H9 (cell line): ENCODE results near the gene USH2A. TPM values are rescaled to one million over a fixed set of nuclear protein-coding genes. Genes with fewer than 3 reads are reported as not detected.

Experiments used
- DNase-seq: peaks from one replicate; pipeline ENCODE4 v3.0.0-alpha.2; 2017
- H2AFZ ChIP-seq: one replicate; pipeline ENCODE4 v1.6.1; 2013; ENCODE audit warnings: mild to moderate bottlenecking, low read length, control low read depth, moderate library complexity
- H2AK5ac ChIP-seq: 2 replicates; pipeline ENCODE4 v1.6.1; 2013; ENCODE audit warnings: low read length, control low read depth, mixed read lengths; ENCODE audit not compliant: insufficient read length
- H2BK120ac ChIP-seq: one replicate; pipeline ENCODE4 v1.6.1; 2013; ENCODE audit warnings: low read depth, mild to moderate bottlenecking, low read length, control low read depth, inconsistent platforms; ENCODE audit not compliant: poor library complexity, severe bottlenecking
- H2BK12ac ChIP-seq: 2 replicates; pipeline ENCODE4 v1.6.1; 2013; ENCODE audit warnings: low read length, control low read depth, mixed read lengths, low read depth; ENCODE audit not compliant: insufficient read length
- H2BK15ac ChIP-seq: 2 replicates; pipeline ENCODE4 v1.6.1; 2013; ENCODE audit warnings: low read depth, low read length, control low read depth
- H2BK20ac ChIP-seq: one replicate; pipeline ENCODE4 v1.6.1; 2013; ENCODE audit warnings: low read depth, mild to moderate bottlenecking, low read length, control low read depth, inconsistent platforms; ENCODE audit not compliant: poor library complexity, severe bottlenecking
- H2BK5ac ChIP-seq: 2 replicates; pipeline ENCODE4 v1.6.1; 2013; ENCODE audit warnings: low read length, control low read depth, mixed read lengths; ENCODE audit not compliant: insufficient read length
- H3K14ac ChIP-seq: 2 replicates; pipeline ENCODE4 v1.6.1; 2013; ENCODE audit warnings: low read length, control low read depth; ENCODE audit not compliant: insufficient read depth
- H3K18ac ChIP-seq: 2 replicates; pipeline ENCODE4 v1.6.1; 2013; ENCODE audit warnings: low read depth, mild to moderate bottlenecking, mixed read lengths, low read length, control low read depth; ENCODE audit not compliant: insufficient read length
- H3K23ac ChIP-seq: 2 replicates; pipeline ENCODE4 v1.6.1; 2013; ENCODE audit warnings: low read length, control low read depth, mixed read lengths, low read depth; ENCODE audit not compliant: insufficient read length
- H3K23me2 ChIP-seq: 2 replicates; pipeline ENCODE4 v1.6.1; 2013; ENCODE audit warnings: low read depth, mild to moderate bottlenecking, mixed read lengths, low read length, control low read depth; ENCODE audit not compliant: insufficient read length, poor library complexity, severe bottlenecking
- H3K27ac ChIP-seq: 2 replicates; pipeline ENCODE4 v1.5.1; 2013; ENCODE audit warnings: low read length, control low read depth, mixed read lengths, low read depth; ENCODE audit not compliant: insufficient read length
- H3K27me3 ChIP-seq: 2 replicates; pipeline ENCODE4 v1.6.1; 2013; ENCODE audit warnings: low read length, control low read depth, inconsistent platforms; ENCODE audit not compliant: insufficient read depth
- H3K4ac ChIP-seq: 2 replicates; pipeline ENCODE4 v1.6.1; 2013; ENCODE audit warnings: low read depth, mild to moderate bottlenecking, control low read depth, inconsistent platforms, low read length, moderate library complexity
- H3K4me1 ChIP-seq: 2 replicates; pipeline ENCODE4 v1.6.1; 2013; ENCODE audit warnings: low read length, control low read depth, inconsistent platforms; ENCODE audit not compliant: insufficient read depth
- H3K4me2 ChIP-seq: 2 replicates; pipeline ENCODE4 v1.6.1; 2013; ENCODE audit warnings: low read length, control low read depth, mixed read lengths; ENCODE audit not compliant: insufficient read length, insufficient read depth
- H3K56ac ChIP-seq: 2 replicates; pipeline ENCODE4 v1.6.1; 2013; ENCODE audit warnings: low read depth, mild to moderate bottlenecking, mixed read lengths, low read length, control low read depth; ENCODE audit not compliant: insufficient read length
- H3K79me1 ChIP-seq: 2 replicates; pipeline ENCODE4 v1.6.1; 2013; ENCODE audit warnings: low read depth, mild to moderate bottlenecking, moderate library complexity, low read length, control low read depth, inconsistent platforms; ENCODE audit not compliant: insufficient read depth, poor library complexity, severe bottlenecking
- H3K79me2 ChIP-seq: 2 replicates; pipeline ENCODE4 v1.6.1; 2013; ENCODE audit warnings: low read length, control low read depth, inconsistent platforms; ENCODE audit not compliant: insufficient read depth
- H3K9ac ChIP-seq: 2 replicates; pipeline ENCODE4 v1.6.1; 2013; ENCODE audit warnings: low read length, control low read depth, mixed read lengths; ENCODE audit not compliant: insufficient read length; ENCODE audit errors: extremely low read depth
- H3K9me3 ChIP-seq: one replicate; pipeline ENCODE4 v1.6.1; 2013; ENCODE audit warnings: low read depth, low read length, inconsistent platforms; ENCODE audit not compliant: control insufficient read depth
- H3T11ph ChIP-seq: one replicate; pipeline ENCODE4 v1.6.1; 2013; ENCODE audit warnings: mild to moderate bottlenecking, low read length, control low read depth, inconsistent platforms
- H4K20me1 ChIP-seq: one replicate; pipeline ENCODE4 v1.6.1; 2013; ENCODE audit not compliant: control insufficient read depth, insufficient read length, insufficient read depth
- H4K5ac ChIP-seq: 2 replicates; pipeline ENCODE4 v1.6.1; 2013; ENCODE audit warnings: low read depth, mild to moderate bottlenecking, mixed read lengths, low read length, control low read depth; ENCODE audit not compliant: insufficient read length
- H4K8ac ChIP-seq: replicated peaks from 2 replicates; pipeline ENCODE4 v1.6.1; 2013; ENCODE audit warnings: low read length, control low read depth, mixed read lengths, low read depth; ENCODE audit not compliant: insufficient read length
- H4K91ac ChIP-seq: 2 replicates; pipeline ENCODE4 v1.6.1; 2013; ENCODE audit warnings: low read depth, mild to moderate bottlenecking, moderate library complexity, mixed read lengths, low read length, control low read depth; ENCODE audit not compliant: insufficient read length
- H3K27ac Mint-ChIP-seq, 3 experiments: 2 replicates in 2 of 3; 3 replicates in 1 of 3; pipeline ENCODE4 v1.8.0; 2020 to 2021; ENCODE audit warnings: mixed read lengths in 3 of 3, mild to moderate bottlenecking in 1 of 3, moderate library complexity in 1 of 3
- H3K27me3 Mint-ChIP-seq: 2 replicates; pipeline ENCODE4 v1.8.0; 2021; ENCODE audit warnings: low read depth, mild to moderate bottlenecking, moderate library complexity, mixed read lengths
- H3K36me3 Mint-ChIP-seq, 3 experiments: 2 replicates in 2 of 3; 3 replicates in 1 of 3; pipeline ENCODE4 v1.8.0; 2020 to 2021; ENCODE audit warnings: low read depth in 3 of 3, mixed read lengths in 3 of 3; ENCODE audit not compliant: insufficient read depth in 1 of 3
- H3K4me1 Mint-ChIP-seq, 2 experiments: 2 replicates each; pipeline ENCODE4 v1.8.0; 2020; ENCODE audit warnings: mixed read lengths in 2 of 2
- H3K4me3 Mint-ChIP-seq, 2 experiments: 2 replicates in 1 of 2; 3 replicates in 1 of 2; pipeline ENCODE4 v1.8.0; 2020 to 2021; ENCODE audit warnings: mild to moderate bottlenecking in 2 of 2, mixed read lengths in 2 of 2, moderate library complexity in 1 of 2
- H3K9me3 Mint-ChIP-seq, 2 experiments: 2 replicates in 1 of 2; 3 replicates in 1 of 2; pipeline ENCODE4 v1.8.0; 2020; ENCODE audit warnings: mild to moderate bottlenecking in 2 of 2, mixed read lengths in 2 of 2, moderate library complexity in 1 of 2
- total RNA-seq: library from RNA; stranded (reverse); gene quantifications from 2 replicates; pipeline ENCODE4 v1.2.1, GENCODE V29; 2021
- TF ChIP-seq, protein P1 (sequence below): fragments of 200-600 bp; sonication (generic); conservative IDR thresholded peaks from 3 replicates; pipeline ENCODE4 v1.8.0; 2021; ENCODE audit warnings: antibody characterized with exemption, mild to moderate bottlenecking

Gene USH2A
- total RNA-seq, 1 experiment from 2014 or later: 0.11 TPM

DNA sequence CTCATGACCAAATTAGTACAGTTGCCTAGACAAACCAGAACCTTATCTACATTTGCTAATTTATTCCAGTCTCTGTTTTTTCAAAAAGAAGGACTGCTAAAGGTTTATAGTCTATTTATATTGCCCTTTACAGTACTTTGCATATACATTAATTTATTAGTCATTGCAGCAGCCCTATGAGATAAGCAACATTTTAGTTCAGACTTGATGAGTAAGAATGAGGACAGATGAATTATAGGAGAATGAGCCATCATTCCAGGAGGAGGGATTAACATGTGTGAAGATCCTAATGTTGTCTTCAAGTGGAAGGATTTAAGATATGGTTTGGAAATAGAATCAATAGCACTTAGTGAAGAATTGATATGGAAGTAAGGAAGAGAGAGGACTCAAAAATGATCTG is 703.7 kb downstream of the USH2A start:
- Histone ChIP-seq H3K23ac (no peak overlapping the region), H3K4ac (no peak overlapping the region), H3K23me2 (no peaks in the 10 kb centered on the region), H3K9ac (no peak overlapping the region), H2BK15ac (no peak overlapping the region), H2BK120ac (no peak overlapping the region), H3K27me3 (no peaks in the 10 kb centered on the region), H4K5ac (no peak overlapping the region), H2AK5ac (no peak overlapping the region), H4K91ac (no peak overlapping the region), H3K27ac (no peak overlapping the region), H3K18ac (no peak overlapping the region), H2AFZ (no peak overlapping the region), H3K79me2 (no peaks in the 10 kb centered on the region), H4K8ac (no peak overlapping the region), H3T11ph (no peak overlapping the region), H3K4me1 (no peaks in the 10 kb centered on the region), H2BK12ac (no peak overlapping the region), H3K56ac (no peak overlapping the region), H3K4me2 (no peak overlapping the region), H3K9me3 (no peaks in the 10 kb centered on the region), H2BK20ac (no peak overlapping the region), H3K79me1 (no peaks in the 10 kb centered on the region), H3K14ac (no peak overlapping the region), H4K20me1 (no peaks in the 10 kb centered on the region), H2BK5ac (no peak overlapping the region)
- DNase-seq: no peak
- Mint-ChIP-seq H3K4me3 (no peak overlapping the region), H3K36me3 (no peaks in the 10 kb centered on the region), H3K27ac (no peak overlapping the region), H3K9me3 (no peaks in the 10 kb centered on the region), H3K27me3 (no peaks in the 10 kb centered on the region), H3K4me1 (no peaks in the 10 kb centered on the region)
- TF ChIP-seq, protein P1, sequence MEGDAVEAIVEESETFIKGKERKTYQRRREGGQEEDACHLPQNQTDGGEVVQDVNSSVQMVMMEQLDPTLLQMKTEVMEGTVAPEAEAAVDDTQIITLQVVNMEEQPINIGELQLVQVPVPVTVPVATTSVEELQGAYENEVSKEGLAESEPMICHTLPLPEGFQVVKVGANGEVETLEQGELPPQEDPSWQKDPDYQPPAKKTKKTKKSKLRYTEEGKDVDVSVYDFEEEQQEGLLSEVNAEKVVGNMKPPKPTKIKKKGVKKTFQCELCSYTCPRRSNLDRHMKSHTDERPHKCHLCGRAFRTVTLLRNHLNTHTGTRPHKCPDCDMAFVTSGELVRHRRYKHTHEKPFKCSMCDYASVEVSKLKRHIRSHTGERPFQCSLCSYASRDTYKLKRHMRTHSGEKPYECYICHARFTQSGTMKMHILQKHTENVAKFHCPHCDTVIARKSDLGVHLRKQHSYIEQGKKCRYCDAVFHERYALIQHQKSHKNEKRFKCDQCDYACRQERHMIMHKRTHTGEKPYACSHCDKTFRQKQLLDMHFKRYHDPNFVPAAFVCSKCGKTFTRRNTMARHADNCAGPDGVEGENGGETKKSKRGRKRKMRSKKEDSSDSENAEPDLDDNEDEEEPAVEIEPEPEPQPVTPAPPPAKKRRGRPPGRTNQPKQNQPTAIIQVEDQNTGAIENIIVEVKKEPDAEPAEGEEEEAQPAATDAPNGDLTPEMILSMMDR: no peak
